Measurements from ENCODE around the gene UGT1A6. TPM values are rescaled to one million over a fixed set of nuclear protein-coding genes. Genes with fewer than 3 reads are reported as not detected.

Gene UGT1A6
- total RNA-seq, 1 experiment from 2014 or later: 0.79 TPM

GRCh38 chr2:233672886-233673285 lies 19.8 kb upstream of the UGT1A6 start:
- BruUV-seq (replicated peaks): no TSS peak
- H3K4me1 Mint-ChIP-seq (ENCODE audit: insufficient read depth, unreplicated experiment): no peaks in the 10 kb centered on the region
- H3K9me3 Mint-ChIP-seq (ENCODE audit: unreplicated experiment): no peaks in the 10 kb centered on the region
- DNase-seq (ENCODE audit: unreplicated experiment): no peak
- no peak overlapping the region for H3K4me3 Mint-ChIP-seq (ENCODE audit: unreplicated experiment)
- no peak overlapping the region for H3K27ac Mint-ChIP-seq (ENCODE audit: low read depth, unreplicated experiment)
- H3K36me3 Mint-ChIP-seq (ENCODE audit: insufficient read depth, unreplicated experiment): no peaks in the 10 kb centered on the region
- ChIA-PET CTCF (no interaction called here), POLR2A (no interaction called here)
- TF ChIP-seq, protein P1, sequence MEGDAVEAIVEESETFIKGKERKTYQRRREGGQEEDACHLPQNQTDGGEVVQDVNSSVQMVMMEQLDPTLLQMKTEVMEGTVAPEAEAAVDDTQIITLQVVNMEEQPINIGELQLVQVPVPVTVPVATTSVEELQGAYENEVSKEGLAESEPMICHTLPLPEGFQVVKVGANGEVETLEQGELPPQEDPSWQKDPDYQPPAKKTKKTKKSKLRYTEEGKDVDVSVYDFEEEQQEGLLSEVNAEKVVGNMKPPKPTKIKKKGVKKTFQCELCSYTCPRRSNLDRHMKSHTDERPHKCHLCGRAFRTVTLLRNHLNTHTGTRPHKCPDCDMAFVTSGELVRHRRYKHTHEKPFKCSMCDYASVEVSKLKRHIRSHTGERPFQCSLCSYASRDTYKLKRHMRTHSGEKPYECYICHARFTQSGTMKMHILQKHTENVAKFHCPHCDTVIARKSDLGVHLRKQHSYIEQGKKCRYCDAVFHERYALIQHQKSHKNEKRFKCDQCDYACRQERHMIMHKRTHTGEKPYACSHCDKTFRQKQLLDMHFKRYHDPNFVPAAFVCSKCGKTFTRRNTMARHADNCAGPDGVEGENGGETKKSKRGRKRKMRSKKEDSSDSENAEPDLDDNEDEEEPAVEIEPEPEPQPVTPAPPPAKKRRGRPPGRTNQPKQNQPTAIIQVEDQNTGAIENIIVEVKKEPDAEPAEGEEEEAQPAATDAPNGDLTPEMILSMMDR (IDR thresholded peaks at IDR 0.05; ENCODE audit: unreplicated experiment): no peak
- intact Hi-C loops (cut with micrococcal nuclease): no loop called here
- H3K27me3 Mint-ChIP-seq (ENCODE audit: insufficient read depth, unreplicated experiment): no peaks in the 10 kb centered on the region

DNA sequence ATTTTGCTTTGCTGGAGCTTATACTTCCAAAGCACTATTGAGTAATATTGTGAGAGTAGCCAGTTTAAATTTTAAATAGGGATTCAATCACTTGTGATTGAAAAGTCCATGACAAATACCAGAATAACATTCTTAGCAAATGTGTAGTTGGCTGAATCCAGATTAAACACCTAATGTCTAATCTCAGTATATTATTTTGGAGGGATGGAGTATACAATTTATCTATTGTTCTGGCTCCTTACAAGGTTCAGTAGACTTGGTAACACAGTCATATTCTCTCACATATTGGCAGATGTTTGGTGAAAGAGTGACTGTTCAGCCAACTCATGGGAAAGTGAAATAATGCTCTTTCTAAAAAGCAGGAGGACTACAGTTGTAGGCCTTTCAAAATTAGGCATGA lies 18.8 kb upstream of the UGT1A6 start:
- ChIA-PET CTCF (no interaction called here), POLR2A (no interaction called here)
- no TSS peak for BruUV-seq (replicated peaks)
- Mint-ChIP-seq H3K36me3 (ENCODE audit: insufficient read depth, unreplicated experiment) (no peaks in the 10 kb centered on the region), H3K4me1 (ENCODE audit: insufficient read depth, unreplicated experiment) (no peaks in the 10 kb centered on the region), H3K27me3 (ENCODE audit: insufficient read depth, unreplicated experiment) (no peaks in the 10 kb centered on the region), H3K9me3 (ENCODE audit: unreplicated experiment) (no peaks in the 10 kb centered on the region), H3K4me3 (ENCODE audit: unreplicated experiment) (no peak overlapping the region), H3K27ac (ENCODE audit: low read depth, unreplicated experiment) (no peak overlapping the region)
- TF ChIP-seq, protein P1 (IDR thresholded peaks at IDR 0.05; ENCODE audit: unreplicated experiment): no peak
- no peak for DNase-seq (ENCODE audit: unreplicated experiment)
- intact Hi-C loops (cut with micrococcal nuclease): no loop called here

DNA sequence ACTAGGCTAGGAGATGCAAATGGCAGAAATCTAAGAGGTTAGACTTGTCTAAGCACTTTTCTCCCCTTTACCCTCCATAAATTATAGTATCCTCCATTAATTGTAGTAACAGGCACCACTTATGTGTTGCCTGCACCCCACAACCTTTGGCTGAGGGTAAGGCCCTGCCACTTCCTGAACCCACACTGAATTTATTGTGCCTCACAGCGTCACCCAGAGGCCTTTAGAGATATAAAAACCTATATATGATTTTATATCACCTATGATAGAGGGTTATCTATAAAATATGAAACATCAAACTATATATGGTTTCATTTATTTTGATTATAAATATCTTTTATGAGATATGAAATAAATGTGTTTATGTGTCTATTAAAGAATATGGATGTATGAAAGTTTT lies 18.4 kb upstream of the UGT1A6 start:
- ChIA-PET POLR2A (no interaction called here), CTCF (no interaction called here)
- TF ChIP-seq, protein P1 (IDR thresholded peaks at IDR 0.05; ENCODE audit: unreplicated experiment): no peak
- DNase-seq (ENCODE audit: unreplicated experiment): no peak
- Mint-ChIP-seq H3K9me3 (ENCODE audit: unreplicated experiment) (no peaks in the 10 kb centered on the region), H3K4me3 (ENCODE audit: unreplicated experiment) (no peak overlapping the region), H3K36me3 (ENCODE audit: insufficient read depth, unreplicated experiment) (no peaks in the 10 kb centered on the region), H3K4me1 (ENCODE audit: insufficient read depth, unreplicated experiment) (no peaks in the 10 kb centered on the region), H3K27ac (ENCODE audit: low read depth, unreplicated experiment) (no peak overlapping the region), H3K27me3 (ENCODE audit: insufficient read depth, unreplicated experiment) (no peaks in the 10 kb centered on the region)
- no TSS peak for BruUV-seq (replicated peaks)
- intact Hi-C loops (cut with micrococcal nuclease): no loop called here

GRCh38 chr2:233674995-233675394 lies 17.7 kb upstream of the UGT1A6 start:
- H3K27ac Mint-ChIP-seq (ENCODE audit: low read depth, unreplicated experiment): no peak overlapping the region
- H3K36me3 Mint-ChIP-seq (ENCODE audit: insufficient read depth, unreplicated experiment): no peaks in the 10 kb centered on the region
- CTCF ChIA-PET: no interaction called here
- H3K4me3 Mint-ChIP-seq (ENCODE audit: unreplicated experiment): no peak overlapping the region
- TF ChIP-seq, protein P1 (IDR thresholded peaks at IDR 0.05; ENCODE audit: unreplicated experiment): no peak
- no peaks in the 10 kb centered on the region for H3K4me1 Mint-ChIP-seq (ENCODE audit: insufficient read depth, unreplicated experiment)
- H3K9me3 Mint-ChIP-seq (ENCODE audit: unreplicated experiment): no peaks in the 10 kb centered on the region
- no peak for DNase-seq (ENCODE audit: unreplicated experiment)
- POLR2A ChIA-PET: no interaction called here
- intact Hi-C loops (cut with micrococcal nuclease): no loop called here
- BruUV-seq (replicated peaks): no TSS peak
- no peaks in the 10 kb centered on the region for H3K27me3 Mint-ChIP-seq (ENCODE audit: insufficient read depth, unreplicated experiment)
